GM11168 (cell line): Measurements from ENCODE around the gene ARHGEF16.

Experiments
- in situ Hi-C: fragments of 300-500 bp; cut with MboI; formaldehyde crosslinking; loops from one replicate; pipeline ENCODE4 v1.12.0; 2022; ENCODE audit warnings: low sequenced_read_pairs; ENCODE audit not compliant: unreplicated experiment

Gene ARHGEF16

GRCh38 chr1:3454811-3455618 lies 550 bp downstream of the ARHGEF16 start:
- in situ Hi-C loops = no loop called here

DNA sequence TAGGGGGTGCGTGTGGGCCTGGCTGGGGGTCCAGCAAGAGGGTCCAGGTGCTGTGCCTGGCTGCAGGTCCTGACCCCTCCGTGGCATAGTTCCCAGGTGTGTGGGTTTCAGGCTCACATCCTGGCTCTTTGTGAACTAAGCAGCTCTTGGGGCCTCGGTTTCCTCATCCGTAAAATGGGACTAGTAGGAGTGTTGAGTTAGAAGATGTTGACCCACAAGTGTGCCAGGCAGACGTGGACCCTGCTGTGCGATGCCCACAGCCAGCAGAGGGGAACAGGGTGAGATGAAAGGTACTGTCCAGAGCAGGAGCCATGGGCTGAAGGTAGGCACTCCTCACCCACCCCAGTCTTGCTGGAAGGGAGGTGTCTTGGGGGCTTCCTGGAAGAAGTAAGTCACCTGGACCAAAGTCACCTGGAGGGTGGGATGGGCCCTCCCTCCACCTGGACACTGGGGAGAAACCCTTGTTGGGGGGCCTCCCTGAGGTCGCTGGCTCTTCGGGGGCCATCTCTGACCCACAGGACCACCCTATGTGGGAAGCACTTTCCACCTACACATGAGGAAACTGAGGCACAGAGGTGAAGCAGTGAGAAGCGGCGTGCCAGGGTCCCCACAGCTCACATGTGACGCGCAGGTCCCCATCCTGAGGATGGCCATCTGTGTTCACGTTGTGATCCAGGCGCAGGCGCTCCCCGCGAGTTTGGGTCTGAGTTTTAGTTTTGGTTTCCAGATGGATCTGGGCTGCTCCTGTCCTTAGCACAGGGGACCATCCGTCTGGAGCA lies 1.4 kb downstream of the ARHGEF16 start:
- in situ Hi-C loops = no loop called here

DNA sequence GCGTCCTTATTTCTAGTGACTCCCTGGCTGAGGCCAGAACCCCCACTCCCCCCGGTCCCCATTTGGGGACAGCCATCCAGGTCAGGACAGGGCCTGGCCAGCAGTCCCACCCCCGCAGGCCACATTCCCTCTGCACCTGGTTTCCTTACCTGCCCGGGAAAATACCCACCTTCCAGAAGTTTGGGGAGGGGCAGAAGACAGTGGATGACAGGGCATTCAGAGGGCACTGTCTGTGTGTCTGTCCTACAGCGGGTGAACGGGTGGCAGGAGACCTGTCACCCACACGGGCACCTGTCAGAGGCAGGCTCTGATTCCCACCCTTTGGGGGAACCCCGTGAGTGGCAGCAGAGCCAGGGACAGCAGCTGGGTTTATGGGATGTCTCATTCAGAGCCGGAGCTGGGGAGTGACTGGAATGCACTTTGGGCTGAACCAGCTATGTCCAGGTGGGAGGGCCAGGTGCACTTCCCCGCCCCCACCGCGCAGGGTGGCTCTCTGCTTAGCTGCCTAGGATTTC lies 2.0 kb downstream of the ARHGEF16 start:
- in situ Hi-C loops = no loop called here

DNA sequence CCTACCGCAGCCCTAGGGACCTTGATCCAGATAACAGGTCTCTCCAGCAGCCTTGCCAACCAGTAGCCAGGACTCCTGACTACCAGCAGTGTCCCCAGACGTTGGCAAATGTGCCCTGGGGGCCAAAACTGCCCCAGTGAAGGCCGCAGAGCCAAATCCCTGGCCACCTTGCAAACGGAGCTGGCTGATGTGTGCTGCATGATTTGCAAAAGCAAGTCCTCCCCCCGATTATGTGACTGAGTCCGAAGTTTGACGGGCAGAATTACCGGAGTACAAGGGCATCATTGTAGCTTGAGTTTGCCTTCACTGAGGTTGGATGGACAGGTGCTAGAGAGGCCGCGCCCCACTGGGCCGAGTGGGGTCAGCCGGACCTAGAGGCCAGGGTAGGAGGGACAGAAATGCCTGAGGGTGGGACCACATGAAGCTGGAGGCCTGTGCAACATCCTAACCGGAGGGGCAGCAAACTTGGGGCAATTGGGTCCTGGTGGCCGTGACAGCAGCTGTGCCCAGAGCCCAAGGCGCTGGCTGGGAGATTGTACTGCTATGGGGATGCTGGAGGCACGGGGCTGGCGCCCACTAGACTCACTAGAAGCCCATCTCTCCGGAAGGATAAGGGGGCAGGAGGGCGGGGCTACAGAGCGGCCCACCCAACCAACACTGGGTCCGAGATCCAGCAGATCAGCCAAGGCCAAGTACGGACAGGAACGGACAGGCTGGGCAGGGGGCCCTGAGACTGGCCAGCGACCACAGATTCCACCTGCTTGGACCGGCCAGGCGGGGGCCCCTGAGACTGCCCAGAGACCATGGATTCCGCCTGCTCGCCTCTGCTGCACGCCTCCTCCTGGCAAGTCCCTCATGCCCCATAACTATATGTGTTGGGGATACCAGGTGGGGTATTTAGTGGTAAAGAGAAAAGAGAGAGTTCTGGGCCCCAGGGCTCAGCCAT lies 2.8 kb downstream of the ARHGEF16 start:
- in situ Hi-C loops = no loop called here

DNA sequence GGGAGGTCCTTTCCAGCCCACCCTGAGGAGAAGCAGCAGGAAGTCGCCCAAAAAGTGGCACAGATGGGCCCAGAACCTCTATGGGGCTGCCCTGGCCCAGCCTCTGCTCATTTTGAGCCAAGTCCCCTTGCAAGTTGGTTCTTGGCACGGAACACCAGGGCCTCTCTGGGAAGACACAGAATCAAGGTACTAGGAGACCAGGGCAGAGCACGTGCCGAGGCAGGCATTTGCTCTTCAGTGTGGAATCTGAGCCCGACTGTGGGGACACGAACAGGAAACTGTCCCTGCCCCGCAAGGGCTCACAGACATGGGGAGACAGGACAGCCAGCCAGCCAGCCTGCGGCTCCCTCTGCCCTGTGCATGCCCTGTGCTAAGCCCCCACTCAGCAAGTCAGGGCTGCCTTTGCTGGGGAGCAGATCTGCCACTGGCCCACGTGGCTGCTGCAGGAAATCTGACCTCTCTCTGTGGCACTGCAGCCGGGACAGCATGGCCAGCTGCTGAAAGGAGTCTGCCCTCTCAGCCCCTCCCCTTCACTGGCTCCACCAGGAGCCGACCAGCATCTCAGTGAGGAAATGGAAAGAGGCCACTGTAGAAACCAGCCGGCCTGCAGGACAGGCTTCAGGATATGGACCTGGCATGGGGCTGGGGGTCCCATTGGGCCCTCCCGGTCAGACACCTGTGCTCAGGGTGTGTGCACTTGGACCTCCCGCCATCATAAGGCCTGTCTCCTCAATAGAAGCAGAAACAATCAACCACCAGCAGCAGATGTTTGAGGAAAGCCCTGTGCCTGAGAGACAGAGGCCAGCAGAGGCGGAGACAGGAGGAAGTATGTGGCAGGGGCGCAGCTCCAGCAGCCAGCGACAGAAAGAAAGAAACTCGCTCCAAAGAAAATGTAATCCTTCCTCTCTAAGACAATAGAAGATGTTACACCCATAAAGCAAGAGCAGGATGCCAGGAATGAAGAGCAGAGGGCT lies 3.7 kb downstream of the ARHGEF16 start:
- in situ Hi-C loops = no loop called here

DNA sequence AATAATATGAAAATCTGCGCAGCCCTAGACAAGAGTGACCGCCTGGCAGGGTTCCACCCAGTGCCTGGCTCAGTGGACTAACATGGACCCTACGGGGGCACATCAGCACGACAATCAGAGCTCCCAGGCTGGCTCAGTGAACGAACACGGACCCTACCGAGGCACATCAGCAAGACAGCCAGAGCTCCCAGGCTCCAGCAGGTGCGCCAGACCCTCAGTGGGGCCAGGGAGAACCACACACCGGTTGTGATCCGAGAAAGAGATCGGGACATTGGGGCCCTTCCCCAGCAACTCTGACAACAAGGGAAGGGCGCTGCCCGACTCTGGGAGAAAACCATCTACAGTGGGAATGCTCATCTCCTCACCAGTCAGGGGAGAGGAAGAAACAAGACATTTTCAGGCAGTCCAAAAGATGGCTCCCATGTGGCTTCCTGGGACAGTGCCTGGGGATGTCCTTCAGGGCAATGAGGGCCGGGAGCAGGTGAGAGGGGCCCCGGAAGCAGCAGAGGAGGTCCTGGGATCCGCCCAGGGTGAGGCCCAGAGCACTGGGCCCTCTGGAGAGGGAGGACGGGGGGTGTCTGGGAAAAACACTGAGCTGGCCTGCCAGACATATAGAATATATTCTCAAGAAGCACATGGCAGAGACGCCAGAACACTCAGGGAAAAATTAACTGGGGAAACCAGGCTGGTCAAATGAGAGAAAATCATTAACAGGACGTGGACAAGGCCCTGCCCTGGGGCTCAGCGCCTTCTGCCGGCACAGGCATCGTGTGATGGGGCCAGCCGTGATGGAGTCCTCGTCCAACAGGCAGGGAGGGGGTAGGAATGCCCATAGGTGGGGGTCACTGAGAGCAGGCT lies 4.8 kb downstream of the ARHGEF16 start:
- in situ Hi-C loops = no loop called here

- in situ Hi-C loops = no loop called here
Observed at GRCh38 chr1:3459940-3460671, 5.6 kb downstream of the ARHGEF16 start.

DNA sequence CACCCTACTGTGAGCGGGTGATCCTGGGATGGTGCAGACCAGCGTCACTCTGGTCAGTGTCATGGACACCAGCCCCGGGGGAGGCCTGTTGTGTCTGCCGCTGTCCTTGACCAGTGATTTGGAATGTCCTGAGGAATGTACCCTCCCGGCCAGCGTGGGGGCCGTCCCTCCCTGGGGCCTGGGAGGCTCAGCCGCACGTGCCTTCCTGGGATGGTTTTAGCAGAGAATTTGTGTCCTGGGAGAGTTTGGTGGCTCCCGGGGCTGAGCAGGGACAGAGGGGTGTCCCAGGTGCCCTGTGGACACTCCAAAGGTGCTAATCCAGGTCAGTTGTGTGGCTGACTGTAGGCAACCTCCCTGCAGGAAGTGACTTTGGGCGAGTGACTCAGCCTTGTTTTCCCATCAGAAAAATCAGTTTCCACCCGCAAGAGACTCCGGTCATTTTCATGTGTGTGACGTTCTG lies 6.2 kb downstream of the ARHGEF16 start:
- in situ Hi-C loops = no loop called here

DNA sequence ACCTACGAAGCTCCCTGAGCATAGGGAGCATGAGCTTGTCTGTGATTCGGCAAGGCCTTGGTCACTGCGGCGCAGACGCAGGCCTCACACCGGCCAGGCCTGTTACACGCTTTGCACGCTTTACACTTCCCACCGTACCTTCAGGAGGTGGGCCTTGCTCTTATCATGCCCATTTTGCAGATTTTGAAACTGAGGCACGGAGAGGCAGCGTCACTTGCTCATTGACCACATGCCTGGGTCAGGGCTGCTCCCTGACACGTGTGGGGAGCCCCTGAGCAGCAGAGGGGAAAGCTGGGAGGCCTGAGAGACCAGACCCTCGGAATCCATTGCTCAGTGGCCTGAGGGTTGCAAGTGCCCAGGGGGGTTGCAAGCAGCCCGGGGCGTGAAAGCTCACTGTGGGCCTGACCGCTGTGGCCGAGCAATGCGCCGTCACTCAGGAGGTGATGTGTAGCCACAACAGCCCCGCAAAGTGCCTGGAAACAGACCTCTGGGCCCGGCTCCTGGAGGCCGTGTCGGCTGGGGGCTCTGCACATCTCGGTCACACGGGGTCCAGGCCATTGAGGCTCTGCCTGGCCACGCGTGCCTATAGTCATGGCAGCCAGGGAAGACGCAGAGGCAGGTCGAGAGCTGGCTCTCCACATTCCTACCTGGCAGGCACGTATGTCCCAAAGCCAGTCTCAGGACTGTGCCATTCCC lies 6.9 kb downstream of the ARHGEF16 start:
- in situ Hi-C loops = no loop called here

- in situ Hi-C loops = no loop called here
Observed at GRCh38 chr1:3461934-3462275, 7.4 kb downstream of the ARHGEF16 start.

GRCh38 chr1:3462356-3463012 lies 8.0 kb downstream of the ARHGEF16 start:
- in situ Hi-C loops = no loop called here

DNA sequence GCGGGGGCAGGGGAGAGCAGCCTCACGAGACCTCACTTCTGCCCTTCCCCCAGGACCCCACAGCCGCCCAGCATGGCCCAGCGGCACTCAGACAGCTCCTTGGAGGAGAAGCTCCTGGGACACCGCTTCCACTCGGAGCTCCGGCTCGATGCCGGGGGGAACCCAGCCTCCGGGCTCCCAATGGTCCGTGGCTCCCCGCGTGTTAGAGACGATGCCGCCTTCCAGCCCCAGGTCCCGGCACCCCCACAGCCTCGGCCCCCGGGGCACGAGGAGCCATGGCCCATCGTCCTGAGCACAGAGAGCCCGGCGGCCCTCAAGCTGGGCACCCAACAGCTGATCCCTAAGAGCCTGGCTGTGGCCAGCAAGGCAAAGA lies 8.5 kb downstream of the ARHGEF16 start:
- in situ Hi-C loops = no loop called here

- in situ Hi-C loops = no loop called here
Observed at GRCh38 chr1:3463408-3463863, 9.0 kb downstream of the ARHGEF16 start.

DNA sequence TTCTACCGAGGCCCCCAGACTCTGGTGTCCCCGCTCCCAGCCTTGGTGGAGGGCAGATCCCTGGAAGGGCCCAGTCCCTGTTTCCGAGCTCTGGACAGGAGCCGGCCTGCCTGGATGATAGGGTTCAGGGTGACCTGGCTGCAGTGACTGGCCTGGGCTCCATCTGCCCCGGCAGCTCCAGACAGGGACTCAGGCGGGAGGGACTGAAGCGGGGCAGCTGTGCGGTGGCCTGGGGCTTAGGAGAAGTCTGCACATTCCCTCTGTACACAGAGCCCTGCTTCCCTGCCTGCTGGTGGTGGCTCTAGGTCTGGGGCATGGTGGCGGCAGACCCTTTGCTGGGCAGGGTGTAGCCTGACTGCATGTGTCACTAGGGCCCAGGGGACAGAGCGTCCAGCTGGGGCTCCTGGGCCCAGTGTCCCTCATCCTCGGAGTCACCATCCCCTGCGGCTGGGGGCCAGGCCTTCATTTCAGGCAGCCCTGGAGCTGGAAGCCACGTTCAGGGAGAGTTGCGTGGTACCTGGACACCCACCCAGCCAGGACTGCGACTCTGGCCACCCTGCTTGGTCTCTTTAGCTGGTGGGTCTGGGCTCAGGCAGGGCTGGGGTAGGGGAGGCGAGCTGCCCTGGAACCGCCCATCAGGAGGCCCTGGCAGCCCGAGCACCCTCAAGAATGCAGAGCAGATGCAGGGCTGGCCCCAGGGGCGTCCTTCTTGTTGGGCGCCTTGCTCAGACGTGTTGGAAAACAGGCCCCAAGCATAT lies 9.6 kb downstream of the ARHGEF16 start:
- in situ Hi-C loops = no loop called here

DNA sequence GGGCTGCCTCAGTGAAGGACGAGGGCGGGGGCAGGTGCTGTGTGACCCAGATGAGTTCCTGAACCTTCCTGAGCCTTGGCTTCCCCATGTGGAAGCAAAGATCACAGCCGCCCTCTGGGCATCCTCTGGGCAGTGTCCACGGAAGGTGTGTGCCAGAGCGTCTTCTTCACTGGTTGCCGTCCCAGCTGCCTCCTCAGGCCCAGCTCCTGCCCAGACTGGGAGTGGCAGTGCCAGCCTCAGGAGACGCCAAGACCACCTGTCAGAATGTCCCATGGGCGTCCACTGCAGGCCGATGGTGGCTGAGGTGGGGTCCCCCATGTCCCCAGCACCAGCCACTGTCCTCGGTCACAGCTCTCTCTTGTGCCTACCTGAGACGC lies 10.2 kb downstream of the ARHGEF16 start:
- in situ Hi-C loops = no loop called here
